HFF-Myc (cell line): ENCODE data around the gene FIG4.
"Not testable (repeated sequence)": the region's sequence is repeated elsewhere in the genome, so short reads cannot be mapped to it uniquely, and the experiment has no call there.

ENCODE experiments used
- DNase-seq: peaks from one replicate; pipeline ENCODE4 v3.0.0-alpha.2; 2011; ENCODE audit warnings: low read depth; ENCODE audit errors: extremely low read depth
- H3K4me3 ChIP-seq: replicated peaks from 2 replicates; pipeline ENCODE4 v1.5.1; 2011; ENCODE audit warnings: low read depth, mild to moderate bottlenecking, control low read depth, low read length
- TF ChIP-seq, protein P1 (sequence below): IDR thresholded peaks from 2 replicates; pipeline ENCODE4 v1.5.1; 2012; ENCODE audit warnings: mild to moderate bottlenecking, low read depth, low read length, control low read depth; ENCODE audit errors: missing control alignments

The FIG4 gene

DNA sequence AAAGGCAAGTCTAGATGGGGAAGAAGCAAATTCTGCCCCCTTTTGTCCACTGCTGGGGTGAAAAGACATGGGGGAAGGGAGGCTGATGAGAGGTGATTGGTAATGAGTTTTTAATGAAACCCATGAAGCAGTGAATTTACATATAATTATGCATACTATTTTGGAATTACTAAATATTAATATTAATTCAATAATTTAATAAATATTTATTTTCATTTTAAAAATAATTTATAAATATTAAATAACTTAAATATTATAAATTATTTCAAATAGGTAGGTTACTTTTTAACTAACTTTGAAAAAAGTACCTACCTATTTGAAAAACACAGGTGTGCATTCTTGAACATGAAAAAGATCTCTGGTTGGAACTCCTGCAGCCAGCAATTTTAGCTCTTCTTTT, 148.9 kb downstream of the FIG4 start:
- no peak overlapping the region for H3K4me3 ChIP-seq
- no peak for DNase-seq
- TF ChIP-seq, protein P1, sequence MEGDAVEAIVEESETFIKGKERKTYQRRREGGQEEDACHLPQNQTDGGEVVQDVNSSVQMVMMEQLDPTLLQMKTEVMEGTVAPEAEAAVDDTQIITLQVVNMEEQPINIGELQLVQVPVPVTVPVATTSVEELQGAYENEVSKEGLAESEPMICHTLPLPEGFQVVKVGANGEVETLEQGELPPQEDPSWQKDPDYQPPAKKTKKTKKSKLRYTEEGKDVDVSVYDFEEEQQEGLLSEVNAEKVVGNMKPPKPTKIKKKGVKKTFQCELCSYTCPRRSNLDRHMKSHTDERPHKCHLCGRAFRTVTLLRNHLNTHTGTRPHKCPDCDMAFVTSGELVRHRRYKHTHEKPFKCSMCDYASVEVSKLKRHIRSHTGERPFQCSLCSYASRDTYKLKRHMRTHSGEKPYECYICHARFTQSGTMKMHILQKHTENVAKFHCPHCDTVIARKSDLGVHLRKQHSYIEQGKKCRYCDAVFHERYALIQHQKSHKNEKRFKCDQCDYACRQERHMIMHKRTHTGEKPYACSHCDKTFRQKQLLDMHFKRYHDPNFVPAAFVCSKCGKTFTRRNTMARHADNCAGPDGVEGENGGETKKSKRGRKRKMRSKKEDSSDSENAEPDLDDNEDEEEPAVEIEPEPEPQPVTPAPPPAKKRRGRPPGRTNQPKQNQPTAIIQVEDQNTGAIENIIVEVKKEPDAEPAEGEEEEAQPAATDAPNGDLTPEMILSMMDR: no peak

DNA sequence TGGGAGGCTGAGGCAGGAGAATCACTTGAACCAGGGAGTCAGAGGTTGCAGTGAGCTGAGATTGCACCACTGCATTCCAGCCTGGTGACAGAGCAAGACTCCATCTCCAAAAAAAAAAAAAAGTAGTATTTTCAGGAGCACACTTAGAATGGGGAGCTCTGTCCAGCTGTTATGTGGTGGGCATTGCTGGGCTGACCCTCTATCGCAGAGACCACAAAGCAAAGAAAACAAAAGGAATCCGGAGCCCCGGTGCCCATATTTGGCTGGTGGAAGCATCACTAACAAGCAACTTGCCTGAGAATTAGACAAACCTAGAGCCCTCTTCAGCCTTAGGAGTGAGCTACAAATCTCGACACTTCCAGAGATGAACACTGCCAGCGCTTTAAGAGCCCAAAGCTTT, 149.7 kb downstream of the FIG4 start:
- DNase-seq: no peak
- TF ChIP-seq, protein P1: no peak
- no peak overlapping the region for H3K4me3 ChIP-seq

DNA sequence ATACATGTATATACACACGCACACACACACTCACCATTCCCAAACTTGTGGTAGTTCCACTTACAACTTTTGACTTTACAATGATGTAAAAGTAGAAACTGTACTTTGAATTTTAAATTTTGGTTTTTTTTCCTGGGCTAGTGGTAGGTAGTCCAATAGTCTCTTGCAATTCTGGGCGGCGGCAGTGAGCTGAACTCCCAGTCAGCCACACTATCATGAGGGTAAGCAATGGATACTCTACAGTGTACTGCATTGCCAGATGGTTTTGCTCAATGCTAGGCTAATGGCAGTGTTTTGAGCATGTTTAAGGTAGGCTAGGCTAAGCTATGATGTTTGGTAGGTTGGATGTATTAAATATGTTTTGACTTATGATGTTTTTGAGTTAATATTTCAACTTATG, 150.8 kb downstream of the FIG4 start:
- TF ChIP-seq, protein P1: no peak
- no peak overlapping the region for H3K4me3 ChIP-seq
- DNase-seq: no peak

DNA sequence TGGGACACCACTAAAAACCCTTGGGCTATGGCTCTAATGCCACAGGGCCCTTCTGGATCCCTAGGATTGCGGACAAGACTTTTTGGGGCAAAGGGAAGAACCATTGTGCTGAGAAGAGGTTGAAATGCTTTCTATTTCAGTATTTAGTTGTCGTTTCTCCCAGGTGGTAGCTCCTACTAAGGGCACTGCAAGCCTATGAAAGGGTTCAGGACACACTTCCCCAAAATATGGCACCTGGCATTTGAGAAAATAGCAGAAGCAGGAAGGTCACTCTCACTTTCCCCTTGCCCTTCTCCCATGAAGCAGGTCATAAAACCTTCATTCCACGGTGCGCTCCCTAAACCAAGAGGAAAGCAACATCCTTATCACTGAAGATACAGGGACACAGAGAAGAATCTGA, 161.6 kb downstream of the FIG4 start:
- no peak overlapping the region for H3K4me3 ChIP-seq
- TF ChIP-seq, protein P1: no peak
- no peak for DNase-seq

DNA sequence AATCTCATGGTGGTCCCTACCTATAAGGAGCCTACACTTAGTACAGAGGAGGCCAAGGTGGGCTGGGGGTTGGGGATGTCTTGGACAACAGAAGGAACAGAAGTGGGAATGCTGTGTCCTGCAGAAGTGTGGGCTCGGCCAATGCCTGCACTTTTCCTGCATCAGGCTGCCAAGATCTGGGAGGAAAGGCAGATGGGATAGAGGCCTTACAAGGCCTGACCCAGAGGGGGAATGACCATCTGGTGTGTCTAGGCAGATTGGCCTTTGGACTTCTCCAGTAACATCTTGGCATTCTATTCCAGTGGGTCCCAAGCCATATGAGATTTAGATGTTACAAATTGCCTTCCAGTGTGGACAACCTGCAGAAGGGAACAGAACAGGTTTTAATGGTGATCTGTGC, 162.3 kb downstream of the FIG4 start:
- no peak overlapping the region for H3K4me3 ChIP-seq
- no peak for DNase-seq
- TF ChIP-seq, protein P1: no peak

DNA sequence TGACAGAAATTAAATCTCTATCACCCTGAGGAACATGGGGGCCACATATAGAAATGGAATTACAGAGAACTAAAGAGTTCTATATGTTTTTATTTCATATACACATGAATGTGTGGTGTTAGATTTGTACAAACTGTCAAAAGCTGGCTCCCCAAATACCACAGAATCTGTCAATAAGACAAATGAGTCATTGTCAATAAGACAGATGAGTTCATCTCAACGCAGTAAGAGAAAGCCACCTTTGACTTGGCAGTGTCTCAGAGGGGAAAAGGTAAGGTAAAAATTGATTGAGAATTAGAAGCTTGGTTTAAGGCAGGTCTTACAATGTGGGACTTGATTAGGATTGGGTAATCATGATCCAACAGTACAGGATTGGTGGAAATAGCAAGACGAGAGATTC, 162.9 kb downstream of the FIG4 start:
- TF ChIP-seq, protein P1: no peak
- no peak for DNase-seq

DNA sequence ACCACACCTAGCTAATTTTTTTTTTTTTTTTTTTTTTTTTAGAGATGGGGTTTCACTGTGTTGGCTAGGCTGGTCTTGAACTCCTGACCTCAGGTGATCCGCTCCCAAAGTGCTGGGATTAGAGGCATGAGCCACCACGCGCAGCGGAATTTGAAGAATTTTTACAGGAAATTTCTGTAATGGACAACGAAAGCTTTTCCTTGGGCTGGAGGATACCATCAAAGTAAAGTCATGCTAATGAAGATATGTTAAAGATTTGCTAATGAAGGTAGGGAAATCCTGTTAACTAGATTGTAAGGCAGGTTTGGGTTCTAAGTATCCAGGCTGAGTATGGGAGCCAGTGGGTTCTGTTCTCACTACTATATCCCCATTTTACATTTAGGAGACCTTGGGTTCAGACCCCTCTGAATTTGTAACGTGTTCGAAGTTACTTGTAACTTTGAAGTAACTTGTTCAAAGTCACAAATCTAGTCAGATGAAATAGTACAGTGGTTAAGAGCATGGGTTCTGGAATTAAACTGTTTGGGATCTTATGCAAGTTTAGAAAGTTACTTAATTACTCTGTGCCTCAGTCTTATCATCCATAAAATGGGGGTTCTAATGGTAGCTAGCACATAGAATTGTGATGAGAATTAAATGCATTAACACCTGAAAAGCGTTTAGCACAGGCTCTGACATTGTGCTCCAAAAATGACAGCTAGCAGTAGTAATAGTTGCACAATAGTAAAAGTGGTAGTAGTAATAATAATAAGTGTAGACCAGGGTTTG, 163.6 kb downstream of the FIG4 start:
- TF ChIP-seq, protein P1: no peak
- DNase-seq: no peak
- no peak overlapping the region for H3K4me3 ChIP-seq

More for the DNA sequence above, 162.9 kb downstream of the FIG4 start:
- no peak overlapping the region for H3K4me3 ChIP-seq

DNA sequence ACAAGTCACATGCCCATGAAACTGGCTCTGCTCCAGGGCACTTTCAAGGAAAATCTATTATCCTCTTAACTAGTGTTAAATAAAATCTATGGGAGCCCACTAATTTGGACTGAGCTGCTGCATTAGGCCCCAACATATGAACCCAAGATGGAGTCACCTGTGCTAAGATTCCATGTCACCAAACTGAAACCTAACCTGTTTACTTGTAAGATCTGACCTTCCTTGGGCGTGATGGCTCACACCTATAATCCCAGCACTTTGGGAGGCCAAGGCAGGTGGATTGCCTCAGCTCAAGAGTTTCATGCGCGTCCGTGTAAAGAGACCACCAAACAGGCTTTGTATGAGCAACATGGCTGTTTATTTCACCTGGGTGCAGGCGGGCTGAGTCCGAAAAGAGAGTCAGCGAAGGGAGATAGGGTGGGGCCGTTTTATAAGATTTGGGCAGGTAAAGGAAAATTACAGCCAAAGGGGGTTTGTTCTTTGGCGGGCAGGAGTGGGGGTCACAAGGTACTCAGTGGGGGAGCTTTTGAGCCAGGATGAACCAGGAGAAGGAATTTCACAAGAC, 164.5 kb downstream of the FIG4 start:
- not testable (repeated sequence) for H3K4me3 ChIP-seq, DNase-seq
